ENCODE measurements around the gene BMAL1. TPM values are rescaled to one million over a fixed set of nuclear protein-coding genes. Genes with fewer than 3 reads are reported as not detected.
A peak's percentile ranks its signal among the peaks of the same experiment; 100 is the strongest.

BMAL1 gene
- total RNA-seq, 4 donors from 2014 or later = 57.8 to 143 (median 80.8) TPM

DNA sequence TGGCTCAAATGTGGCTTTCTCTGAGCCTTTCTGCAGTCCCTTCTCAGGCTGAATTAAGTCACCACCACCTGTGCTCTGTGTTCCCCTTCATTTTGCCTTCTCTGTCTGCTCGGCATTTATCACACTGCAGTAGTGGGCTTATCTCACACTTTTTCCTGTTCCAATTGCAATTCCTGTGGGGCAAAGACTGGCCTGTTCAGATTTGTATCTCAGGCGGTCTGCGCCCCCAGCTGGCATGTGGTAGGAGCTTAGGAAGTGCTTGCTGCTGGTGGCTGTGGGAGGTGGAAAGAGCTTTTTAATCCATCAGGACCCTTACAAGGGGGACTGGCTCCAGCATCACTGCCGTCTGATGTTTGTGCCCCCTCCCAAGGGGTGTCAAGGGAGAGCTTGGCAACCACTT, 21.2 kb downstream of the BMAL1 start:
- H3K36me3 ChIP-seq = no peaks in the 10 kb centered on the region
- TF ChIP-seq, protein P1, sequence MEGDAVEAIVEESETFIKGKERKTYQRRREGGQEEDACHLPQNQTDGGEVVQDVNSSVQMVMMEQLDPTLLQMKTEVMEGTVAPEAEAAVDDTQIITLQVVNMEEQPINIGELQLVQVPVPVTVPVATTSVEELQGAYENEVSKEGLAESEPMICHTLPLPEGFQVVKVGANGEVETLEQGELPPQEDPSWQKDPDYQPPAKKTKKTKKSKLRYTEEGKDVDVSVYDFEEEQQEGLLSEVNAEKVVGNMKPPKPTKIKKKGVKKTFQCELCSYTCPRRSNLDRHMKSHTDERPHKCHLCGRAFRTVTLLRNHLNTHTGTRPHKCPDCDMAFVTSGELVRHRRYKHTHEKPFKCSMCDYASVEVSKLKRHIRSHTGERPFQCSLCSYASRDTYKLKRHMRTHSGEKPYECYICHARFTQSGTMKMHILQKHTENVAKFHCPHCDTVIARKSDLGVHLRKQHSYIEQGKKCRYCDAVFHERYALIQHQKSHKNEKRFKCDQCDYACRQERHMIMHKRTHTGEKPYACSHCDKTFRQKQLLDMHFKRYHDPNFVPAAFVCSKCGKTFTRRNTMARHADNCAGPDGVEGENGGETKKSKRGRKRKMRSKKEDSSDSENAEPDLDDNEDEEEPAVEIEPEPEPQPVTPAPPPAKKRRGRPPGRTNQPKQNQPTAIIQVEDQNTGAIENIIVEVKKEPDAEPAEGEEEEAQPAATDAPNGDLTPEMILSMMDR (IDR thresholded peaks at IDR 0.05) = no peak
- TF ChIP-seq EP300 (IDR thresholded peaks at IDR 0.05) (no peak), POLR2AphosphoS5 (IDR thresholded peaks at IDR 0.05) (no peak), POLR2A (IDR thresholded peaks at IDR 0.05) (no peak)
- DNase-seq (ENCODE audit: low spot score in 2 of 2) = peak in 1 of 2 donors; percentile 65
- H3K4me3 ChIP-seq = no peak overlapping the region
- H3K9me3 ChIP-seq = no peaks in the 10 kb centered on the region
- WGBS = 63% methylated on average over 4 of the region's 4 CpGs
- H3K4me1 ChIP-seq = peaks cover 31% of the 10 kb centered on the region
- H3K27ac ChIP-seq = no peak overlapping the region
- no peaks in the 10 kb centered on the region for H3K27me3 ChIP-seq

DNA sequence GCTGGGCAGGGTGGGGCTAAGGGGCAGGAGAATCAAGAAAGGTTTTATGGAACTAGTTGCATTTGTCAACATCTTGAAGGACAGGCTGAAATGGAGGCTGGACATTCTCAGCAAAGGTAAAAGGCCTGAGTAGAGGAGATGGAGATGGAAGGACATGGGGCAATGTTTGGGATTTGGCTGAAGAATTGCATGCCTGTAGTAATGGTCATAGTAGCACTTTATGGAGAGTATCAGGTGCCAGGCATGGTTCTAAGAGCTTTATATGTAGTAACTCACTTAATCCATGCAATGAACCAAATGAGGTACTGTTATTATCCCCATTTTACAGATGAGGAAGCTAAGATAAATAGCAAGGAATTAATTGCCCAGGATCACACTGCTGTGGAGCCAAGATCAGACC, 23.9 kb downstream of the BMAL1 start:
- peak in 1 of 2 donors; percentile 4 for DNase-seq (ENCODE audit: low spot score in 2 of 2)
- H3K27ac ChIP-seq = no peak overlapping the region
- peaks cover 28% of the 10 kb centered on the region for H3K4me1 ChIP-seq
- H3K4me3 ChIP-seq = no peak overlapping the region
- no peak for TF ChIP-seq POLR2A (IDR thresholded peaks at IDR 0.05)
- no peak for TF ChIP-seq POLR2AphosphoS5 (IDR thresholded peaks at IDR 0.05)
- no peaks in the 10 kb centered on the region for H3K9me3 ChIP-seq
- no peaks in the 10 kb centered on the region for H3K27me3 ChIP-seq
- H3K36me3 ChIP-seq = no peaks in the 10 kb centered on the region

DNA sequence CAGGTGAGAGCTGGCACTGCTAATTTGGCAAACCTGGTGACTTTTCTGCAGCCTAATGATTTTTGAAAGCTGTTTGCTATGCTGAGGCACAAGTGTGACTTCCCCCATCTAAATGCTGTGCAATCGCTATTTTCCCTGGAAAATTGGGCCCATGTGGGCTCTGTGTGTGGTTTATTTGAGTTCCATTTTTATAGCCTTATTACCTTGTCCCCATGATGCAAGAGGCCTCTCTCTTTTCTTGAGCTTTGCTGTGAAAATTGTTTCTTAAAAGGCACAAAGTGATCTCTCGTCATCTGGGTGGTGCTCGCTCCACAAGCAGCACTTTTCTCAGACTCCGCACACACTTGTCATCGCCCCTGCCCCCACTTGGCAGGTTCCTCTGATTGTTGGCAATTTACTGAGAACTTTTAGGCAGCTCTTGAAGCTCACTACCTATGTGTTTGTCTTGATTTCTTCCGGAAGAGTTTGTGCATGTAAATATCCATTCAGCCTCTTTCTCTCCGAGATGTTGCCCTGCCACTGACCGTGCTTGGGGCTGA, 24.9 kb downstream of the BMAL1 start:
- H3K4me3 ChIP-seq = no peak overlapping the region
- H3K27ac ChIP-seq = no peak overlapping the region
- 81% methylated on average over 8 of the region's 8 CpGs for whole genome bisulfite sequencing
- H3K27me3 ChIP-seq = no peaks in the 10 kb centered on the region
- no peaks in the 10 kb centered on the region for H3K36me3 ChIP-seq
- TF ChIP-seq POLR2AphosphoS5 (IDR thresholded peaks at IDR 0.05) = no peak
- no peak for TF ChIP-seq POLR2A (IDR thresholded peaks at IDR 0.05)
- TF ChIP-seq, protein P1 (IDR thresholded peaks at IDR 0.05) = no peak
- H3K9me3 ChIP-seq = no peaks in the 10 kb centered on the region
- H3K4me1 ChIP-seq = peaks cover 27% of the 10 kb centered on the region
- peak in 1 of 2 donors; percentile 24 for DNase-seq (ENCODE audit: low spot score in 2 of 2)

DNA sequence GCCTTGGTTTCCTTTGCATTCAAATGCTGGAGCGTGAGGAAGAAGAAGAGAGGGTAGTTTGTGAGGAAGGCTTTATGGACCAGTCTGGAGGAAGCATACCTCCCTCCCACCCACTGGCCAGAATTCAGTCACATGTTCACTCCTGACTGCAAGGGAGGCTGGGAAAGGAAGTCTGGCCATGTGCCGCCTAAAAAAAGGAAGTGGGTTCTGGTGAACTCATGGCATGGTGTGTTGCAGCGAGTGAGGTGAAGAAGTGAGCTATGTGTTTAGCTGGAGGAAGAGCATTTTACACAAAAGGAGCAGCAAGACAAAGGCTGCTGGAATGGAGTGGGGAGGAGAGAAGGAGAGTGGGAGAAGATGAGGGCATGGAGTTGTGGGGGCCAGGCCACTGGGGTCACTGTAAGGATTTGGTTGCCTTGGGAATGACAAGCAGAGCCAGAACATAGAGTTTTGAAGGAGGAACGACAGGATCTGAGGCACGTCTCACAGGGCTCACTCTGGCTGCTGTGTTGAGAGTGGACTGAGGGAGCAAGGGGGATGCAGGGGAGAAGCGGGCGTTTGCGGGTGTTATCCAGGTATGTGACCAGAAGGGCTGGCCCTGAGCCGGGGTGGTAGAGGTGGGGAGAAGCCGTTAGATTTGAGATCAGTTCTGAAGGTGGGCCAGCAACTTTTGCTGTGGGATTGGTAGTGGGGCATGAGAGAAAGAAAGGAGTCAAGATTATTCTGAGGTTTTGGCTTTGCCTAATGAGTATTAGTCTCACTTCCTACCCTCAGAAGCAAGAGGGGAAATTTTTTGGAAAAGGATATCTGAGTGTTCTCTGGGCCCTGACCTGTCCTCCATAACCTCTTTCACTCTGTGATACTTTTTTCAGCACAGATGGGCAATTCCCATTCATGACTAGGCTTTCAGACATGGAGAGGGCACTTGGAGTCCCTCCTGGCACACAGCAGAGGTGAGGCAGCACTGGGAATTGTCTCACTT, 26.4 kb downstream of the BMAL1 start:
- Histone ChIP-seq H3K4me1 (peaks cover 22% of the 10 kb centered on the region), H3K9me3 (no peaks in the 10 kb centered on the region), H3K36me3 (no peaks in the 10 kb centered on the region), H3K4me3 (no peak overlapping the region), H3K27ac (no peak overlapping the region), H3K27me3 (no peaks in the 10 kb centered on the region)
- peak in 1 of 2 donors; percentile 71 for DNase-seq (ENCODE audit: low spot score in 2 of 2)
- 93% methylated on average over 10 of the region's 10 CpGs for WGBS
- no peak for TF ChIP-seq EP300 (IDR thresholded peaks at IDR 0.05)
- no peak for TF ChIP-seq POLR2A (IDR thresholded peaks at IDR 0.05)
- no peak for TF ChIP-seq POLR2AphosphoS5 (IDR thresholded peaks at IDR 0.05)
- TF ChIP-seq, protein P1 (IDR thresholded peaks at IDR 0.05) = no peak

DNA sequence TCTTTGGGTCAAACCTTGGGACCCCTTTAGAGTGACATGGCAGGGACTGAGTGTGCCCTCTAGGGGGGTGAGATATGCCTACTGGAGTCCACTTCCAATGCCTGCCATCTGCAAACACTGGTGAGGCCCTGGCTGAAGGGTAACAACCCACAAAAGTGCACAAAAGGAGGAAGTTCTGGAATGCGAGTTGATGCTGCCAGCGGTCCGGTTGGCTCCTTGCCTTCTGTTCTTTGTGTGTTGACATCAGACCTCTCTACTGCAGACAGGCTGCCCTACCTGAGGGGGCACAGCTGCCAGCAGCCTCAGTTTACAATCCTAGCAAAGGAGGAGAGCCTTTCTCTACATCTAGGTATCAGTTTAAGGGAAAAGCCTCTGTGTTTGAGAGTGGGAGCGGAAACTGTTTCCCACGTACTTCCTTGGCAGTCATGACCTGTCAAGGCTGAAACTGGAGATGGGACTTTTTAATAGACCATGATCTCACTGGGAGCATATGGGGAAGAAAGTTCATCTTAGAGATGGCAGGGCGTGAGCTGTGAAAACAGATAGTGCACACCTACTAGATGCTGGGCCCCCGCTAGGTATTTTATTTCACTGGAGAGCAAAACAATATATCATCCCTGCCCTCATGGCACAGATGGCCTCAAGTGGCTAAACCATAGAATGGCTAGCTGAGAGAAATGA, 27.2 kb downstream of the BMAL1 start:
- no peaks in the 10 kb centered on the region for H3K27me3 ChIP-seq
- no peak for TF ChIP-seq EP300 (IDR thresholded peaks at IDR 0.05)
- no peak for TF ChIP-seq POLR2A (IDR thresholded peaks at IDR 0.05)
- TF ChIP-seq, protein P1 (IDR thresholded peaks at IDR 0.05) = no peak
- no peak for TF ChIP-seq POLR2AphosphoS5 (IDR thresholded peaks at IDR 0.05)
- DNase-seq (ENCODE audit: low spot score in 2 of 2) = no peak
- H3K27ac ChIP-seq = no peak overlapping the region
- 84% methylated on average over 7 of the region's 7 CpGs for WGBS
- H3K36me3 ChIP-seq = no peaks in the 10 kb centered on the region
- H3K4me1 ChIP-seq = peaks cover 25% of the 10 kb centered on the region
- H3K9me3 ChIP-seq = no peaks in the 10 kb centered on the region
- no peak overlapping the region for H3K4me3 ChIP-seq

Data from suprapubic skin (tissue), 4 donors.